Vagina (tissue), 2 donors: ENCODE measurements around the gene CD83.

Experiments used
- CTCF ChIP-seq, 3 experiments: fragments of 450-650 bp in 2 of 3; fragments of 200-600 bp in 1 of 3; sonication (generic) in 1 of 3; IDR thresholded peaks; one replicate each; pipeline ENCODE4 v1.5.1; 2017 to 2019; ENCODE audit warnings: antibody characterized with exemption in 3 of 3, mild to moderate bottlenecking in 2 of 3, moderate library complexity in 2 of 3
- POLR2A ChIP-seq, 2 donors: fragments of 450-650 bp; IDR thresholded peaks; one replicate each; pipeline ENCODE4 v1.6.1; 2017; ENCODE audit warnings: antibody characterized with exemption in 2 of 2, mild to moderate bottlenecking in 2 of 2, moderate library complexity in 2 of 2

GRCh38 chr6:14125346-14125745, 7.8 kb downstream of the CD83 start:
- TF ChIP-seq POLR2A (IDR thresholded peaks at IDR 0.05) (no peak), CTCF (IDR thresholded peaks at IDR 0.05) (no peak)
